Measurements from ENCODE around the gene PAX4. TPM values are rescaled to one million over a fixed set of nuclear protein-coding genes. Genes with fewer than 3 reads are reported as not detected.

PAX4 gene
- total RNA-seq, 1 experiment from 2014 or later, result not detected

DNA sequence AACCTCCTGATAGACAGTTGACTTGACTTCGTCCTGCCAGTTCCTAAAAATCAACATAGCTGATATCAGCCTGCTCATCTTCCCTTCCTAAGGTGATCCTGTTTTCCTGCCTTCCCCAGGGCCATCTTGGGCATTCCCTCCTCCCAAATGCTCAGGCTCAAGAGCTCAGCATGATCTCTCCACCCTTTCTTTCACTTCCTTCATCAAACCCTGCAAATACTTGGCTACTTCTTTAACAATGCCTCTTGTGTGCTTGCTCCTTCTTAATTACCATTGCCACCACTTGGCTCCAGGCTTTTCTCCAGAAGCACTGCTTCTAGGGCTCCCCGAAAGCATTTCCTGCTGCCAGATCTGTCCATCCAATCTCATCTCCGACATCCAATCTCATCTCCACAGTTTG lies 17.1 kb downstream of the PAX4 start:
- Histone ChIP-seq H3K27ac (ENCODE audit: low read depth, low read length) (no peak overlapping the region), H3K9me3 (ENCODE audit: control insufficient read depth in 1 of 2, insufficient read depth in 1 of 2, low read depth in 1 of 2, low read length in 2 of 2) (no peaks in the 10 kb centered on the region), H3K27me3 (ENCODE audit: insufficient read depth, low read length) (peaks cover 5% of the 10 kb centered on the region; the same call in 1 of the 2 replicates), H2AFZ (ENCODE audit: low read depth, low read length, poor library complexity, severe bottlenecking) (no peak overlapping the region), H4K20me1 (ENCODE audit: insufficient read depth) (no peaks in the 10 kb centered on the region), H3K36me3 (ENCODE audit: control insufficient read depth in 1 of 2, insufficient read depth in 2 of 2, low read length in 2 of 2) (no peaks in the 10 kb centered on the region), H3K79me2 (ENCODE audit: insufficient read depth, low read length) (no peaks in the 10 kb centered on the region), H3K9me2 (ENCODE audit: insufficient read depth) (no peaks in the 10 kb centered on the region), H3K4me2 (ENCODE audit: low read length) (no peak overlapping the region), H3K4me1 (ENCODE audit: control insufficient read depth in 1 of 2, insufficient read depth in 2 of 2, low read length in 2 of 2) (peaks cover 0 to 5% of the 10 kb centered on the region in 2 experiments; a peak in 2 of 4 replicates), H3K4me3 (replicated peaks in 1 of 2; ENCODE audit: low read depth in 1 of 2, low read length in 2 of 2) (no peak overlapping the region), H3K9ac (ENCODE audit: low read length) (no peak overlapping the region)
- intact Hi-C loops (cut with micrococcal nuclease), result no loop called here
- BruUV-seq (replicated peaks), result no TSS peak
- ChIA-PET RAD21 (ENCODE audit: low non-redundant PET in 1 of 2, low total read pairs in 2 of 2, uncharacterized antibody in 2 of 2, unreplicated experiment in 2 of 2) (no interaction called here), CTCF (interaction anchor here (0.9 kb wide), 1 partner anchor 25 kb away, joined by 3 read pairs; no protein-coding TSS in a partner anchor), POLR2A (no interaction called here)
- ATAC-seq (no peak), DNase-seq (ENCODE audit: low read depth, low spot score) (no peak)
- TF ChIP-seq CEBPB (IDR thresholded peaks at IDR 0.05; ENCODE audit: low read depth), result no peak
- no peak for TF ChIP-seq ZFX (IDR thresholded peaks at IDR 0.05)
- TF ChIP-seq, protein P1, sequence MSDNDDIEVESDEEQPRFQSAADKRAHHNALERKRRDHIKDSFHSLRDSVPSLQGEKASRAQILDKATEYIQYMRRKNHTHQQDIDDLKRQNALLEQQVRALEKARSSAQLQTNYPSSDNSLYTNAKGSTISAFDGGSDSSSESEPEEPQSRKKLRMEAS (IDR thresholded peaks at IDR 0.05), result no peak
- TF ChIP-seq EZH2 (IDR thresholded peaks at IDR 0.05), result no peak
- no peak for TF ChIP-seq TCF7L2 (IDR thresholded peaks at IDR 0.05; ENCODE audit: borderline replicate concordance, extremely low read depth, insufficient read depth, insufficient read length)
- TF ChIP-seq SIN3A (IDR thresholded peaks at IDR 0.05; ENCODE audit: low read depth), result no peak
- TF ChIP-seq EGR1 (IDR thresholded peaks at IDR 0.05; ENCODE audit: low read depth), result no peak
- TF ChIP-seq, protein P2, sequence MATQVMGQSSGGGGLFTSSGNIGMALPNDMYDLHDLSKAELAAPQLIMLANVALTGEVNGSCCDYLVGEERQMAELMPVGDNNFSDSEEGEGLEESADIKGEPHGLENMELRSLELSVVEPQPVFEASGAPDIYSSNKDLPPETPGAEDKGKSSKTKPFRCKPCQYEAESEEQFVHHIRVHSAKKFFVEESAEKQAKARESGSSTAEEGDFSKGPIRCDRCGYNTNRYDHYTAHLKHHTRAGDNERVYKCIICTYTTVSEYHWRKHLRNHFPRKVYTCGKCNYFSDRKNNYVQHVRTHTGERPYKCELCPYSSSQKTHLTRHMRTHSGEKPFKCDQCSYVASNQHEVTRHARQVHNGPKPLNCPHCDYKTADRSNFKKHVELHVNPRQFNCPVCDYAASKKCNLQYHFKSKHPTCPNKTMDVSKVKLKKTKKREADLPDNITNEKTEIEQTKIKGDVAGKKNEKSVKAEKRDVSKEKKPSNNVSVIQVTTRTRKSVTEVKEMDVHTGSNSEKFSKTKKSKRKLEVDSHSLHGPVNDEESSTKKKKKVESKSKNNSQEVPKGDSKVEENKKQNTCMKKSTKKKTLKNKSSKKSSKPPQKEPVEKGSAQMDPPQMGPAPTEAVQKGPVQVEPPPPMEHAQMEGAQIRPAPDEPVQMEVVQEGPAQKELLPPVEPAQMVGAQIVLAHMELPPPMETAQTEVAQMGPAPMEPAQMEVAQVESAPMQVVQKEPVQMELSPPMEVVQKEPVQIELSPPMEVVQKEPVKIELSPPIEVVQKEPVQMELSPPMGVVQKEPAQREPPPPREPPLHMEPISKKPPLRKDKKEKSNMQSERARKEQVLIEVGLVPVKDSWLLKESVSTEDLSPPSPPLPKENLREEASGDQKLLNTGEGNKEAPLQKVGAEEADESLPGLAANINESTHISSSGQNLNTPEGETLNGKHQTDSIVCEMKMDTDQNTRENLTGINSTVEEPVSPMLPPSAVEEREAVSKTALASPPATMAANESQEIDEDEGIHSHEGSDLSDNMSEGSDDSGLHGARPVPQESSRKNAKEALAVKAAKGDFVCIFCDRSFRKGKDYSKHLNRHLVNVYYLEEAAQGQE (IDR thresholded peaks at IDR 0.05; ENCODE audit: low read depth), result no peak
- no peak for TF ChIP-seq ZNF274 (IDR thresholded peaks at IDR 0.05; ENCODE audit: low read depth, low read length)
- no peak for TF ChIP-seq SRF (IDR thresholded peaks at IDR 0.05; ENCODE audit: low read depth)
- TF ChIP-seq, protein P3, sequence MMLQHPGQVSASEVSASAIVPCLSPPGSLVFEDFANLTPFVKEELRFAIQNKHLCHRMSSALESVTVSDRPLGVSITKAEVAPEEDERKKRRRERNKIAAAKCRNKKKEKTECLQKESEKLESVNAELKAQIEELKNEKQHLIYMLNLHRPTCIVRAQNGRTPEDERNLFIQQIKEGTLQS (IDR thresholded peaks at IDR 0.05), result no peak

Data from HCT116 (cell line).